SK-N-SH treated with all-trans-retinoic acid at 6 μM for 48 hours (cell line): ENCODE data around the gene MAP4K4.
"Not testable (repeated sequence)": the region's sequence is repeated elsewhere in the genome, so short reads cannot be mapped to it uniquely, and the experiment has no call there.

Experiments used
- ATAC-seq: fragments of 200-7000 bp; cut with Tn5 transposase; 3 replicates; pipeline ENCODE4 v1.9.1; 2020; ENCODE audit warnings: mild to moderate bottlenecking, moderate library complexity
- BACH2 ChIP-seq: fragments of 250-450 bp; sonication (Bioruptor Pico); IDR thresholded peaks from 2 replicates; pipeline ENCODE4 v1.9.0; 2021; ENCODE audit warnings: mild to moderate bottlenecking, borderline replicate concordance
- CSDC2 ChIP-seq: fragments of 250-450 bp; sonication (Bioruptor Pico); IDR thresholded peaks from 2 replicates; pipeline ENCODE4 v1.5.0; 2020; ENCODE audit warnings: mild to moderate bottlenecking, moderate library complexity
- GLIS3 ChIP-seq: fragments of 250-450 bp; sonication (Bioruptor Pico); IDR thresholded peaks from 2 replicates; pipeline ENCODE4 v1.5.0; 2020; ENCODE audit warnings: mild to moderate bottlenecking, moderate library complexity
- OSR1 ChIP-seq: fragments of 250-450 bp; sonication (Bioruptor Pico); IDR thresholded peaks from 2 replicates; pipeline ENCODE4 v1.8.0; 2022; ENCODE audit warnings: moderate library complexity, mild to moderate bottlenecking, inconsistent platforms
- RARB ChIP-seq: fragments of 250-450 bp; sonication (Bioruptor Pico); IDR thresholded peaks from 2 replicates; pipeline ENCODE4 v1.8.0; 2021; ENCODE audit warnings: mild to moderate bottlenecking, moderate library complexity
- SNAI2 ChIP-seq: fragments of 250-450 bp; sonication (Bioruptor Pico); IDR thresholded peaks from 2 replicates; pipeline ENCODE4 v1.5.0; 2020; ENCODE audit warnings: mild to moderate bottlenecking, moderate library complexity
- TCF4 ChIP-seq: fragments of 250-450 bp; sonication (Bioruptor Pico); IDR thresholded peaks from 2 replicates; pipeline ENCODE4 v1.8.0; 2021; ENCODE audit warnings: mild to moderate bottlenecking, moderate library complexity, borderline replicate concordance
- ZC3H10 ChIP-seq: fragments of 250-450 bp; sonication (Bioruptor Pico); IDR thresholded peaks from 2 replicates; pipeline ENCODE4 v1.5.1; 2021; ENCODE audit warnings: mild to moderate bottlenecking, moderate library complexity
- ZFP3 ChIP-seq: fragments of 250-450 bp; sonication (Bioruptor Pico); IDR thresholded peaks from 2 replicates; pipeline ENCODE4 v1.5.0; 2020; ENCODE audit warnings: mild to moderate bottlenecking, moderate library complexity
- ZNF565 ChIP-seq: fragments of 450-650 bp; formaldehyde crosslinking; conservative IDR thresholded peaks from 2 replicates; pipeline ENCODE4 v1.5.0; 2020; ENCODE audit warnings: low read depth, mild to moderate bottlenecking, moderate library complexity
- ZNF70 ChIP-seq: fragments of 450-650 bp; formaldehyde crosslinking; IDR thresholded peaks from 2 replicates; pipeline ENCODE4 v1.5.0; 2020; ENCODE audit warnings: mild to moderate bottlenecking, moderate library complexity
- ZNF8 ChIP-seq: fragments of 450-650 bp; formaldehyde crosslinking; IDR thresholded peaks from 2 replicates; pipeline ENCODE4 v1.5.0; 2020; ENCODE audit warnings: mild to moderate bottlenecking, moderate library complexity
- TF ChIP-seq, protein P1 (sequence below): fragments of 250-450 bp; sonication (Bioruptor Pico); IDR thresholded peaks from 2 replicates; pipeline ENCODE4 v1.5.0; 2020; ENCODE audit warnings: mild to moderate bottlenecking, moderate library complexity
- TF ChIP-seq, protein P2 (sequence below): fragments of 250-450 bp; sonication (Bioruptor Pico); IDR thresholded peaks from 2 replicates; pipeline ENCODE4 v1.8.0; 2020; ENCODE audit warnings: mild to moderate bottlenecking, moderate library complexity, borderline replicate concordance
- TF ChIP-seq, protein P3 (sequence below): fragments of 250-450 bp; sonication (Bioruptor Pico); IDR thresholded peaks from 2 replicates; pipeline ENCODE4 v1.5.1; 2021; ENCODE audit warnings: mild to moderate bottlenecking, moderate library complexity
- TF ChIP-seq, protein P4 (sequence below): fragments of 250-450 bp; sonication (Bioruptor Pico); IDR thresholded peaks from 2 replicates; pipeline ENCODE4 v1.8.0; 2021; ENCODE audit warnings: low read depth, mild to moderate bottlenecking, moderate library complexity, borderline replicate concordance
- TF ChIP-seq, protein P5 (sequence below): fragments of 250-450 bp; sonication (Bioruptor Pico); IDR thresholded peaks from 2 replicates; pipeline ENCODE4 v1.5.1; 2020; ENCODE audit warnings: low read depth, mild to moderate bottlenecking, moderate library complexity

The MAP4K4 gene

DNA sequence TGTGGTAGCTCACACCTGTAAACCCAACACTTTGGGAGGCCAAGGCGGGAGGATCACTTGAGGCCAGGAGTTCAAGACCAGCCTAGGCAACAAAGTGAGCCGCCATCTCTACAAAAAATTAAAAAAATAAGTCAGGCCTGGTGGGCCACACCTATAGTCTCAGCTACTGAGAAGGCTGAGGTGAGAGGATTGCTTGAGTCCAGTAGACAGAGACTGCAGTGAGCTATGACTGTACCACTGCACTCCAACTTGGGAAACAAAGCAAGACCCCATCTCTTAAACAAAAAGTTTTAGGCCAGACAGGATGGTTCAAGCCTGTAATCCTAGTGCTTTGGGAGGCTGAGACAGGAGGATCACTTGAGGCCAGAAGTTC, 224.4 kb downstream of the MAP4K4 start:
- ATAC-seq, result no peak
- TF ChIP-seq CSDC2 (no peak), ZNF70 (CRISPR knock-in tag) (no peak)
- TF ChIP-seq, protein P1, sequence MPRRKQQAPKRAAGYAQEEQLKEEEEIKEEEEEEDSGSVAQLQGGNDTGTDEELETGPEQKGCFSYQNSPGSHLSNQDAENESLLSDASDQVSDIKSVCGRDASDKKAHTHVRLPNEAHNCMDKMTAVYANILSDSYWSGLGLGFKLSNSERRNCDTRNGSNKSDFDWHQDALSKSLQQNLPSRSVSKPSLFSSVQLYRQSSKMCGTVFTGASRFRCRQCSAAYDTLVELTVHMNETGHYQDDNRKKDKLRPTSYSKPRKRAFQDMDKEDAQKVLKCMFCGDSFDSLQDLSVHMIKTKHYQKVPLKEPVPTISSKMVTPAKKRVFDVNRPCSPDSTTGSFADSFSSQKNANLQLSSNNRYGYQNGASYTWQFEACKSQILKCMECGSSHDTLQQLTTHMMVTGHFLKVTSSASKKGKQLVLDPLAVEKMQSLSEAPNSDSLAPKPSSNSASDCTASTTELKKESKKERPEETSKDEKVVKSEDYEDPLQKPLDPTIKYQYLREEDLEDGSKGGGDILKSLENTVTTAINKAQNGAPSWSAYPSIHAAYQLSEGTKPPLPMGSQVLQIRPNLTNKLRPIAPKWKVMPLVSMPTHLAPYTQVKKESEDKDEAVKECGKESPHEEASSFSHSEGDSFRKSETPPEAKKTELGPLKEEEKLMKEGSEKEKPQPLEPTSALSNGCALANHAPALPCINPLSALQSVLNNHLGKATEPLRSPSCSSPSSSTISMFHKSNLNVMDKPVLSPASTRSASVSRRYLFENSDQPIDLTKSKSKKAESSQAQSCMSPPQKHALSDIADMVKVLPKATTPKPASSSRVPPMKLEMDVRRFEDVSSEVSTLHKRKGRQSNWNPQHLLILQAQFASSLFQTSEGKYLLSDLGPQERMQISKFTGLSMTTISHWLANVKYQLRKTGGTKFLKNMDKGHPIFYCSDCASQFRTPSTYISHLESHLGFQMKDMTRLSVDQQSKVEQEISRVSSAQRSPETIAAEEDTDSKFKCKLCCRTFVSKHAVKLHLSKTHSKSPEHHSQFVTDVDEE (CRISPR knock-in tag), result no peak
- TF ChIP-seq, protein P2, sequence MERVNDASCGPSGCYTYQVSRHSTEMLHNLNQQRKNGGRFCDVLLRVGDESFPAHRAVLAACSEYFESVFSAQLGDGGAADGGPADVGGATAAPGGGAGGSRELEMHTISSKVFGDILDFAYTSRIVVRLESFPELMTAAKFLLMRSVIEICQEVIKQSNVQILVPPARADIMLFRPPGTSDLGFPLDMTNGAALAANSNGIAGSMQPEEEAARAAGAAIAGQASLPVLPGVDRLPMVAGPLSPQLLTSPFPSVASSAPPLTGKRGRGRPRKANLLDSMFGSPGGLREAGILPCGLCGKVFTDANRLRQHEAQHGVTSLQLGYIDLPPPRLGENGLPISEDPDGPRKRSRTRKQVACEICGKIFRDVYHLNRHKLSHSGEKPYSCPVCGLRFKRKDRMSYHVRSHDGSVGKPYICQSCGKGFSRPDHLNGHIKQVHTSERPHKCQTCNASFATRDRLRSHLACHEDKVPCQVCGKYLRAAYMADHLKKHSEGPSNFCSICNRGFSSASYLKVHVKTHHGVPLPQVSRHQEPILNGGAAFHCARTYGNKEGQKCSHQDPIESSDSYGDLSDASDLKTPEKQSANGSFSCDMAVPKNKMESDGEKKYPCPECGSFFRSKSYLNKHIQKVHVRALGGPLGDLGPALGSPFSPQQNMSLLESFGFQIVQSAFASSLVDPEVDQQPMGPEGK (CRISPR knock-in tag), result no peak

DNA sequence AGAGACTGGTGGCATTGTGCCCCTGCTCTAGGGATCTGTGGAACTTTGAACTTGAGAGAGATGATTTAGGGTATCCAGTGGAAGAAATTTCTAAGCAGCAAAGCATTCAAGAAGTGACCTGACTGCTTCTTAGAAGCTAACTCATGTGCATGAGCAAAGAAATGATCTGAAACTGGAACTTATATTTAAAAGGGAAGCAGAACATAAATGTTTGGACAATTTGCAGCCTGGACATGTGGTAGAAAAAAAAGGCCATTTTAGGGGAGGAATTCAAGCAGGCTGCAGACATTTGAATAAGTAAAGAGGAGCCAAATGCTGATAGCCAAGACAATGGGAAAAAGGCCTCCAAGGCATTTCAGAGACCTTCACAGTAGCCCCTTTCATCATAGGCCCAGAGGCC, 226.8 kb downstream of the MAP4K4 start:
- ATAC-seq, result not testable (repeated sequence)

DNA sequence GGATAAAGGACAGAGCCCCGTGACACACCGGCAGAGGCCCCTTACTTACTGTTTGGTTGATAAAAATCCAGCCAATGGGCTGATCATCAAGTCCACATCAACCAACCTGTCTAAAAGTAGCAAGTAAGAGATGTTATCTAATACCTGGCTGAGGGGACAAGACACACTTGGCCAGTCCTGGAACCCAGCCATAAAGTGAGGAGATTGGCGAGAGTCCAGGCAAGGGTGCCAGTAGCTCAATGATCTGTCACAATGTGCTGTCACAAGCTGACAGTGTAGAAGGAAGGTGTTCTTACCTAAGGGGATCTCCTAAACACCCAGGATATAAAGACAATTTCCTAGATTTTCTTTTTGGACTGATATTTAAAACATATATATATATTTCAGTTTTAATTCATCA, 232.5 kb downstream of the MAP4K4 start:
- TF ChIP-seq ZNF70 (CRISPR knock-in tag) (no peak), ZNF565 (CRISPR knock-in tag) (no peak), BACH2 (no peak), ZNF8 (CRISPR knock-in tag) (no peak), CSDC2 (no peak), TCF4 (CRISPR knock-in tag) (no peak)
- TF ChIP-seq, protein P3, sequence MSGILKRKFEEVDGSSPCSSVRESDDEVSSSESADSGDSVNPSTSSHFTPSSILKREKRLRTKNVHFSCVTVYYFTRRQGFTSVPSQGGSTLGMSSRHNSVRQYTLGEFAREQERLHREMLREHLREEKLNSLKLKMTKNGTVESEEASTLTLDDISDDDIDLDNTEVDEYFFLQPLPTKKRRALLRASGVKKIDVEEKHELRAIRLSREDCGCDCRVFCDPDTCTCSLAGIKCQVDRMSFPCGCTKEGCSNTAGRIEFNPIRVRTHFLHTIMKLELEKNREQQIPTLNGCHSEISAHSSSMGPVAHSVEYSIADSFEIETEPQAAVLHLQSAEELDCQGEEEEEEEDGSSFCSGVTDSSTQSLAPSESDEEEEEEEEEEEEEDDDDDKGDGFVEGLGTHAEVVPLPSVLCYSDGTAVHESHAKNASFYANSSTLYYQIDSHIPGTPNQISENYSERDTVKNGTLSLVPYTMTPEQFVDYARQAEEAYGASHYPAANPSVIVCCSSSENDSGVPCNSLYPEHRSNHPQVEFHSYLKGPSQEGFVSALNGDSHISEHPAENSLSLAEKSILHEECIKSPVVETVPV, result no peak
- TF ChIP-seq, protein P4, sequence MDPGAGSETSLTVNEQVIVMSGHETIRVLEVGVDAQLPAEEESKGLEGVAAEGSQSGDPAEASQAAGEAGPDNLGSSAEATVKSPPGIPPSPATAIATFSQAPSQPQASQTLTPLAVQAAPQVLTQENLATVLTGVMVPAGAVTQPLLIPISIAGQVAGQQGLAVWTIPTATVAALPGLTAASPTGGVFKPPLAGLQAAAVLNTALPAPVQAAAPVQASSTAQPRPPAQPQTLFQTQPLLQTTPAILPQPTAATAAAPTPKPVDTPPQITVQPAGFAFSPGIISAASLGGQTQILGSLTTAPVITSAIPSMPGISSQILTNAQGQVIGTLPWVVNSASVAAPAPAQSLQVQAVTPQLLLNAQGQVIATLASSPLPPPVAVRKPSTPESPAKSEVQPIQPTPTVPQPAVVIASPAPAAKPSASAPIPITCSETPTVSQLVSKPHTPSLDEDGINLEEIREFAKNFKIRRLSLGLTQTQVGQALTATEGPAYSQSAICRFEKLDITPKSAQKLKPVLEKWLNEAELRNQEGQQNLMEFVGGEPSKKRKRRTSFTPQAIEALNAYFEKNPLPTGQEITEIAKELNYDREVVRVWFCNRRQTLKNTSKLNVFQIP, result no peak
- TF ChIP-seq, all 23 proteins: peak for 0
- ATAC-seq, result no peak

DNA sequence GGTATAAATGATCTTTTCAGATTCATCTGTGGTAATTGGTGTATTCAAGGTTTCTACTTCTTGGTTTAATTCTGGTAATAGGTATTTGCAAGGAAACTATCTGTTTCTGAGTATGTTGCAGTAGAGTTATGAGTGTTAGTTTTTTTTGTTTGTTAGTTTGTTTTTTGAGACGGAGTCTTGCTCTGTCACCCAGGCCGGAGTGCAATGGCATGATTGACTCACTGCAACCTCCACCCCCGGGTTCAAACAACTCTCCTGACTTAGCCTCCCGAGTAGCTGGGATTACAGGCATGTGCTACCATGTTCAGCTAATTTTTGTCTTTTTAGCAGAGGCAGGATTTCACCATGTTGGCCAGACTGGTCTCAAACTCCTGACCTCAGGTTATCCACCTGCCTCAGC, 233.3 kb downstream of the MAP4K4 start:
- ATAC-seq, result no peak
- TF ChIP-seq, protein P5, sequence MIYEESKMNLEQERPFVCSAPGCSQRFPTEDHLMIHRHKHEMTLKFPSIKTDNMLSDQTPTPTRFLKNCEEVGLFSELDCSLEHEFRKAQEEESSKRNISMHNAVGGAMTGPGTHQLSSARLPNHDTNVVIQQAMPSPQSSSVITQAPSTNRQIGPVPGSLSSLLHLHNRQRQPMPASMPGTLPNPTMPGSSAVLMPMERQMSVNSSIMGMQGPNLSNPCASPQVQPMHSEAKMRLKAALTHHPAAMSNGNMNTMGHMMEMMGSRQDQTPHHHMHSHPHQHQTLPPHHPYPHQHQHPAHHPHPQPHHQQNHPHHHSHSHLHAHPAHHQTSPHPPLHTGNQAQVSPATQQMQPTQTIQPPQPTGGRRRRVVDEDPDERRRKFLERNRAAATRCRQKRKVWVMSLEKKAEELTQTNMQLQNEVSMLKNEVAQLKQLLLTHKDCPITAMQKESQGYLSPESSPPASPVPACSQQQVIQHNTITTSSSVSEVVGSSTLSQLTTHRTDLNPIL (CRISPR knock-in tag), result no peak
- TF ChIP-seq, protein P3, result no peak
- no peak for TF ChIP-seq TCF4 (CRISPR knock-in tag)
- TF ChIP-seq, protein P2 (CRISPR knock-in tag), result no peak
- TF ChIP-seq ZFP3 (CRISPR knock-in tag), result no peak
- TF ChIP-seq BACH2, result no peak
- TF ChIP-seq, protein P1 (CRISPR knock-in tag), result no peak
- TF ChIP-seq OSR1 (CRISPR knock-in tag), result no peak
- no peak for TF ChIP-seq ZC3H10
- TF ChIP-seq GLIS3 (CRISPR knock-in tag), result no peak
- TF ChIP-seq, protein P4, result no peak
- no peak for TF ChIP-seq ZNF565 (CRISPR knock-in tag)
- no peak for TF ChIP-seq SNAI2 (CRISPR knock-in tag)
- no peak for TF ChIP-seq RARB
- no peak for TF ChIP-seq CSDC2
- TF ChIP-seq ZNF8 (CRISPR knock-in tag), result no peak
- TF ChIP-seq ZNF70 (CRISPR knock-in tag), result no peak
